ENCODE results near the gene AMOTL2. TPM values are rescaled to one million over a fixed set of nuclear protein-coding genes. Genes with fewer than 3 reads are reported as not detected.

AMOTL2 gene
- total RNA-seq, 1 experiment from 2014 or later, result 76.9 TPM

DNA sequence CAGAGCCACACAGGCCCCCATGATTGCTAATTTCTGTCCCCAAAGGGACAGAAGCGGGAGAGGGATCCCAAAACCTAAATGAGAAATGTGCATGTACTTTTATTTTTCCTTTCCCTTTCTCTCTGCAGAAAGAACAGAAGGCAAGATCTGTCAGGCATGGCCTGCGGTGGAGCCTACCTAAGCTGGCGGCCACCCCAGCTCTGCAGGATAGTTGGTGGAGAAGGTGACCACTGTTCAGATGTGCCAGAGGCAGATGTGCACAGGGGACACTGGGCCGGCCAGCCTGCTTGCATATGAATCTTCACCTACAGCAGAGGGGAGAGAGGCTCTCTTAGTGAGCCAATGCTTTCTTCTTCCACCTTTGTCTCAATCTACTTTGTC, 2.1 kb upstream of the AMOTL2 start:
- H3K27ac Mint-ChIP-seq, result no peak overlapping the region
- ChIA-PET CTCF (interaction anchor here (1.0 to 10.0 kb wide), 4 partner anchors 12 to 97 kb away, joined by 5 to 175 read pairs (median 40); no protein-coding TSS in a partner anchor), POLR2A (interaction anchor here (3.1 to 5.6 kb wide), 3 partner anchors 12 to 62 kb away, joined by 16 to 113 read pairs (median 52); no protein-coding TSS in a partner anchor)
- peak overlapping the region; percentile 35; the same call in 1 of the 2 replicates for H3K4me3 Mint-ChIP-seq
- ATAC-seq, result no peak
- H3K4me1 Mint-ChIP-seq, result peaks cover 58% of the 10 kb centered on the region
- H3K27me3 Mint-ChIP-seq (ENCODE audit: low read depth), result peaks cover 33% of the 10 kb centered on the region
- H3K36me3 Mint-ChIP-seq, result peaks cover 7% of the 10 kb centered on the region
- DNase-seq (ENCODE audit: low spot score), result no peak
- no peak for TF ChIP-seq PRRX2 (CRISPR knock-in tag; IDR thresholded peaks at IDR 0.05)
- TF ChIP-seq ATF1 (CRISPR knock-in tag; IDR thresholded peaks at IDR 0.05), result no peak
- TF ChIP-seq, protein P1, sequence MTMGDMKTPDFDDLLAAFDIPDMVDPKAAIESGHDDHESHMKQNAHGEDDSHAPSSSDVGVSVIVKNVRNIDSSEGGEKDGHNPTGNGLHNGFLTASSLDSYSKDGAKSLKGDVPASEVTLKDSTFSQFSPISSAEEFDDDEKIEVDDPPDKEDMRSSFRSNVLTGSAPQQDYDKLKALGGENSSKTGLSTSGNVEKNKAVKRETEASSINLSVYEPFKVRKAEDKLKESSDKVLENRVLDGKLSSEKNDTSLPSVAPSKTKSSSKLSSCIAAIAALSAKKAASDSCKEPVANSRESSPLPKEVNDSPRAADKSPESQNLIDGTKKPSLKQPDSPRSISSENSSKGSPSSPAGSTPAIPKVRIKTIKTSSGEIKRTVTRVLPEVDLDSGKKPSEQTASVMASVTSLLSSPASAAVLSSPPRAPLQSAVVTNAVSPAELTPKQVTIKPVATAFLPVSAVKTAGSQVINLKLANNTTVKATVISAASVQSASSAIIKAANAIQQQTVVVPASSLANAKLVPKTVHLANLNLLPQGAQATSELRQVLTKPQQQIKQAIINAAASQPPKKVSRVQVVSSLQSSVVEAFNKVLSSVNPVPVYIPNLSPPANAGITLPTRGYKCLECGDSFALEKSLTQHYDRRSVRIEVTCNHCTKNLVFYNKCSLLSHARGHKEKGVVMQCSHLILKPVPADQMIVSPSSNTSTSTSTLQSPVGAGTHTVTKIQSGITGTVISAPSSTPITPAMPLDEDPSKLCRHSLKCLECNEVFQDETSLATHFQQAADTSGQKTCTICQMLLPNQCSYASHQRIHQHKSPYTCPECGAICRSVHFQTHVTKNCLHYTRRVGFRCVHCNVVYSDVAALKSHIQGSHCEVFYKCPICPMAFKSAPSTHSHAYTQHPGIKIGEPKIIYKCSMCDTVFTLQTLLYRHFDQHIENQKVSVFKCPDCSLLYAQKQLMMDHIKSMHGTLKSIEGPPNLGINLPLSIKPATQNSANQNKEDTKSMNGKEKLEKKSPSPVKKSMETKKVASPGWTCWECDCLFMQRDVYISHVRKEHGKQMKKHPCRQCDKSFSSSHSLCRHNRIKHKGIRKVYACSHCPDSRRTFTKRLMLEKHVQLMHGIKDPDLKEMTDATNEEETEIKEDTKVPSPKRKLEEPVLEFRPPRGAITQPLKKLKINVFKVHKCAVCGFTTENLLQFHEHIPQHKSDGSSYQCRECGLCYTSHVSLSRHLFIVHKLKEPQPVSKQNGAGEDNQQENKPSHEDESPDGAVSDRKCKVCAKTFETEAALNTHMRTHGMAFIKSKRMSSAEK (CRISPR knock-in tag; IDR thresholded peaks at IDR 0.05; ENCODE audit: borderline replicate concordance), result no peak
- TF ChIP-seq, protein P2, sequence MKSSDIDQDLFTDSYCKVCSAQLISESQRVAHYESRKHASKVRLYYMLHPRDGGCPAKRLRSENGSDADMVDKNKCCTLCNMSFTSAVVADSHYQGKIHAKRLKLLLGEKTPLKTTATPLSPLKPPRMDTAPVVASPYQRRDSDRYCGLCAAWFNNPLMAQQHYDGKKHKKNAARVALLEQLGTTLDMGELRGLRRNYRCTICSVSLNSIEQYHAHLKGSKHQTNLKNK (CRISPR knock-in tag; IDR thresholded peaks at IDR 0.05), result no peak
- TF ChIP-seq, protein P3, sequence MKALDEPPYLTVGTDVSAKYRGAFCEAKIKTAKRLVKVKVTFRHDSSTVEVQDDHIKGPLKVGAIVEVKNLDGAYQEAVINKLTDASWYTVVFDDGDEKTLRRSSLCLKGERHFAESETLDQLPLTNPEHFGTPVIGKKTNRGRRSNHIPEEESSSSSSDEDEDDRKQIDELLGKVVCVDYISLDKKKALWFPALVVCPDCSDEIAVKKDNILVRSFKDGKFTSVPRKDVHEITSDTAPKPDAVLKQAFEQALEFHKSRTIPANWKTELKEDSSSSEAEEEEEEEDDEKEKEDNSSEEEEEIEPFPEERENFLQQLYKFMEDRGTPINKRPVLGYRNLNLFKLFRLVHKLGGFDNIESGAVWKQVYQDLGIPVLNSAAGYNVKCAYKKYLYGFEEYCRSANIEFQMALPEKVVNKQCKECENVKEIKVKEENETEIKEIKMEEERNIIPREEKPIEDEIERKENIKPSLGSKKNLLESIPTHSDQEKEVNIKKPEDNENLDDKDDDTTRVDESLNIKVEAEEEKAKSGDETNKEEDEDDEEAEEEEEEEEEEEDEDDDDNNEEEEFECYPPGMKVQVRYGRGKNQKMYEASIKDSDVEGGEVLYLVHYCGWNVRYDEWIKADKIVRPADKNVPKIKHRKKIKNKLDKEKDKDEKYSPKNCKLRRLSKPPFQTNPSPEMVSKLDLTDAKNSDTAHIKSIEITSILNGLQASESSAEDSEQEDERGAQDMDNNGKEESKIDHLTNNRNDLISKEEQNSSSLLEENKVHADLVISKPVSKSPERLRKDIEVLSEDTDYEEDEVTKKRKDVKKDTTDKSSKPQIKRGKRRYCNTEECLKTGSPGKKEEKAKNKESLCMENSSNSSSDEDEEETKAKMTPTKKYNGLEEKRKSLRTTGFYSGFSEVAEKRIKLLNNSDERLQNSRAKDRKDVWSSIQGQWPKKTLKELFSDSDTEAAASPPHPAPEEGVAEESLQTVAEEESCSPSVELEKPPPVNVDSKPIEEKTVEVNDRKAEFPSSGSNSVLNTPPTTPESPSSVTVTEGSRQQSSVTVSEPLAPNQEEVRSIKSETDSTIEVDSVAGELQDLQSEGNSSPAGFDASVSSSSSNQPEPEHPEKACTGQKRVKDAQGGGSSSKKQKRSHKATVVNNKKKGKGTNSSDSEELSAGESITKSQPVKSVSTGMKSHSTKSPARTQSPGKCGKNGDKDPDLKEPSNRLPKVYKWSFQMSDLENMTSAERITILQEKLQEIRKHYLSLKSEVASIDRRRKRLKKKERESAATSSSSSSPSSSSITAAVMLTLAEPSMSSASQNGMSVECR (CRISPR knock-in tag; IDR thresholded peaks at IDR 0.05; ENCODE audit: borderline replicate concordance), result no peak
- TF ChIP-seq NFE2L1 (CRISPR knock-in tag; IDR thresholded peaks at IDR 0.05), result no peak
- TF ChIP-seq, protein P4, sequence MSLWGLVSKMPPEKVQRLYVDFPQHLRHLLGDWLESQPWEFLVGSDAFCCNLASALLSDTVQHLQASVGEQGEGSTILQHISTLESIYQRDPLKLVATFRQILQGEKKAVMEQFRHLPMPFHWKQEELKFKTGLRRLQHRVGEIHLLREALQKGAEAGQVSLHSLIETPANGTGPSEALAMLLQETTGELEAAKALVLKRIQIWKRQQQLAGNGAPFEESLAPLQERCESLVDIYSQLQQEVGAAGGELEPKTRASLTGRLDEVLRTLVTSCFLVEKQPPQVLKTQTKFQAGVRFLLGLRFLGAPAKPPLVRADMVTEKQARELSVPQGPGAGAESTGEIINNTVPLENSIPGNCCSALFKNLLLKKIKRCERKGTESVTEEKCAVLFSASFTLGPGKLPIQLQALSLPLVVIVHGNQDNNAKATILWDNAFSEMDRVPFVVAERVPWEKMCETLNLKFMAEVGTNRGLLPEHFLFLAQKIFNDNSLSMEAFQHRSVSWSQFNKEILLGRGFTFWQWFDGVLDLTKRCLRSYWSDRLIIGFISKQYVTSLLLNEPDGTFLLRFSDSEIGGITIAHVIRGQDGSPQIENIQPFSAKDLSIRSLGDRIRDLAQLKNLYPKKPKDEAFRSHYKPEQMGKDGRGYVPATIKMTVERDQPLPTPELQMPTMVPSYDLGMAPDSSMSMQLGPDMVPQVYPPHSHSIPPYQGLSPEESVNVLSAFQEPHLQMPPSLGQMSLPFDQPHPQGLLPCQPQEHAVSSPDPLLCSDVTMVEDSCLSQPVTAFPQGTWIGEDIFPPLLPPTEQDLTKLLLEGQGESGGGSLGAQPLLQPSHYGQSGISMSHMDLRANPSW (CRISPR knock-in tag; conservative IDR thresholded peaks at IDR 0.05; ENCODE audit: low read depth), result no peak
- TF ChIP-seq, protein P5, sequence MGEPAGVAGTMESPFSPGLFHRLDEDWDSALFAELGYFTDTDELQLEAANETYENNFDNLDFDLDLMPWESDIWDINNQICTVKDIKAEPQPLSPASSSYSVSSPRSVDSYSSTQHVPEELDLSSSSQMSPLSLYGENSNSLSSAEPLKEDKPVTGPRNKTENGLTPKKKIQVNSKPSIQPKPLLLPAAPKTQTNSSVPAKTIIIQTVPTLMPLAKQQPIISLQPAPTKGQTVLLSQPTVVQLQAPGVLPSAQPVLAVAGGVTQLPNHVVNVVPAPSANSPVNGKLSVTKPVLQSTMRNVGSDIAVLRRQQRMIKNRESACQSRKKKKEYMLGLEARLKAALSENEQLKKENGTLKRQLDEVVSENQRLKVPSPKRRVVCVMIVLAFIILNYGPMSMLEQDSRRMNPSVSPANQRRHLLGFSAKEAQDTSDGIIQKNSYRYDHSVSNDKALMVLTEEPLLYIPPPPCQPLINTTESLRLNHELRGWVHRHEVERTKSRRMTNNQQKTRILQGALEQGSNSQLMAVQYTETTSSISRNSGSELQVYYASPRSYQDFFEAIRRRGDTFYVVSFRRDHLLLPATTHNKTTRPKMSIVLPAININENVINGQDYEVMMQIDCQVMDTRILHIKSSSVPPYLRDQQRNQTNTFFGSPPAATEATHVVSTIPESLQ (CRISPR knock-in tag; IDR thresholded peaks at IDR 0.05), result no peak
- TF ChIP-seq, protein P6, sequence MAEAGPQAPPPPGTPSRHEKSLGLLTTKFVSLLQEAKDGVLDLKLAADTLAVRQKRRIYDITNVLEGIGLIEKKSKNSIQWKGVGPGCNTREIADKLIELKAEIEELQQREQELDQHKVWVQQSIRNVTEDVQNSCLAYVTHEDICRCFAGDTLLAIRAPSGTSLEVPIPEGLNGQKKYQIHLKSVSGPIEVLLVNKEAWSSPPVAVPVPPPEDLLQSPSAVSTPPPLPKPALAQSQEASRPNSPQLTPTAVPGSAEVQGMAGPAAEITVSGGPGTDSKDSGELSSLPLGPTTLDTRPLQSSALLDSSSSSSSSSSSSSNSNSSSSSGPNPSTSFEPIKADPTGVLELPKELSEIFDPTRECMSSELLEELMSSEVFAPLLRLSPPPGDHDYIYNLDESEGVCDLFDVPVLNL (CRISPR knock-in tag; IDR thresholded peaks at IDR 0.05; ENCODE audit: borderline replicate concordance, low read depth), result no peak
- no peaks in the 10 kb centered on the region for H3K9me3 Mint-ChIP-seq

Data from WTC11 (cell line).